ENCODE data around the gene CFAP300. TPM values are rescaled to one million over a fixed set of nuclear protein-coding genes. Genes with fewer than 3 reads are reported as not detected.

CFAP300 gene
- total RNA-seq, 6 experiments from 2014 or later, result 2.6 to 4.4 (median 3.3) TPM

- peak overlapping the region; percentile 82 for H3K4me3 Mint-ChIP-seq
- H3K4me1 Mint-ChIP-seq (ENCODE audit: low read depth), result peaks cover 84% of the 10 kb centered on the region
- peaks cover 39% of the 10 kb centered on the region for H3K36me3 Mint-ChIP-seq (ENCODE audit: low read depth)
- peak; percentile 23 for DNase-seq
- H3K9me3 Mint-ChIP-seq, result no peaks in the 10 kb centered on the region
- peak overlapping the region; percentile 87 for H3K27ac Mint-ChIP-seq
- TF ChIP-seq CTCF (IDR thresholded peaks at IDR 0.05), result no peak
- H3K27me3 Mint-ChIP-seq (ENCODE audit: insufficient read depth), result no peaks in the 10 kb centered on the region; the same call in 1 of the 2 replicates
Observed at GRCh38 chr11:102117472-102118113, 70.4 kb downstream of the CFAP300 start.

- no peak for TF ChIP-seq CTCF (IDR thresholded peaks at IDR 0.05)
- Mint-ChIP-seq H3K27me3 (ENCODE audit: insufficient read depth) (no peaks in the 10 kb centered on the region; the same call in 1 of the 2 replicates), H3K36me3 (ENCODE audit: low read depth) (peaks cover 45% of the 10 kb centered on the region), H3K27ac (peak overlapping the region; percentile 81), H3K4me1 (ENCODE audit: low read depth) (peaks cover 85% of the 10 kb centered on the region), H3K4me3 (peak overlapping the region; percentile 79), H3K9me3 (0 out of 2 replicates have a peak, but pooled peaks cover under 1% of the 10 kb centered on the region)
- no peak for DNase-seq
Observed at GRCh38 chr11:102118937-102119336, 71.7 kb downstream of the CFAP300 start.

- TF ChIP-seq CTCF (IDR thresholded peaks at IDR 0.05), result no peak
- peaks cover 46% of the 10 kb centered on the region for H3K36me3 Mint-ChIP-seq (ENCODE audit: low read depth)
- H3K27me3 Mint-ChIP-seq (ENCODE audit: insufficient read depth), result no peaks in the 10 kb centered on the region; the same call in none of the 2 replicates
- H3K4me3 Mint-ChIP-seq, result peak overlapping the region; percentile 66
- peaks cover 82% of the 10 kb centered on the region for H3K4me1 Mint-ChIP-seq (ENCODE audit: low read depth)
- DNase-seq, result no peak
- peak overlapping the region; percentile 81 for H3K27ac Mint-ChIP-seq
- H3K9me3 Mint-ChIP-seq, result peaks cover 4% of the 10 kb centered on the region; the same call in 1 of the 2 replicates
Observed at GRCh38 chr11:102119997-102120396, 72.8 kb downstream of the CFAP300 start.

- Mint-ChIP-seq H3K4me1 (ENCODE audit: low read depth) (peaks cover 77% of the 10 kb centered on the region), H3K36me3 (ENCODE audit: low read depth) (peaks cover 42% of the 10 kb centered on the region), H3K27me3 (ENCODE audit: insufficient read depth) (no peaks in the 10 kb centered on the region; the same call in none of the 2 replicates), H3K4me3 (peak overlapping the region; percentile 66), H3K9me3 (peaks cover 4% of the 10 kb centered on the region; the same call in 1 of the 2 replicates), H3K27ac (peak overlapping the region; percentile 81)
- DNase-seq, result peak; percentile 56
- no peak for TF ChIP-seq CTCF (IDR thresholded peaks at IDR 0.05)
Observed at GRCh38 chr11:102120437-102120973, 73.3 kb downstream of the CFAP300 start.

- peaks cover 5% of the 10 kb centered on the region for H3K9me3 Mint-ChIP-seq
- peaks cover 71% of the 10 kb centered on the region for H3K4me1 Mint-ChIP-seq (ENCODE audit: low read depth)
- H3K36me3 Mint-ChIP-seq (ENCODE audit: low read depth), result peaks cover 43% of the 10 kb centered on the region
- no peaks in the 10 kb centered on the region; the same call in none of the 2 replicates for H3K27me3 Mint-ChIP-seq (ENCODE audit: insufficient read depth)
- H3K27ac Mint-ChIP-seq, result peak overlapping the region; percentile 81; the same call in 1 of the 2 replicates
- TF ChIP-seq CTCF (IDR thresholded peaks at IDR 0.05), result no peak
- H3K4me3 Mint-ChIP-seq, result peak overlapping the region; percentile 66
- no peak for DNase-seq
Observed at GRCh38 chr11:102121329-102121728, 74.1 kb downstream of the CFAP300 start.

Other genes with a start within 250 kb of the CFAP300 start
- gene CEP126, start 132.4 kb upstream of the CFAP300 start, total RNA-seq (2021; fragmentation: NEBNext Ultra II Directional; extraction: Animal tissue kit (Norgen Biotek cat#: 25700)), result 1 to 10 TPM; 1.8 to 2.4 (median 2.1) TPM
- gene ANGPTL5, start 130.9 kb upstream of the CFAP300 start, total RNA-seq (2021; fragmentation: NEBNext Ultra II Directional; extraction: Animal tissue kit (Norgen Biotek cat#: 25700)), result not detected
- gene YAP1, start 63.0 kb downstream of the CFAP300 start, total RNA-seq (2021; fragmentation: NEBNext Ultra II Directional; extraction: Animal tissue kit (Norgen Biotek cat#: 25700)), result 100 to 1,000 TPM; 120 to 159 (median 133) TPM